ENCODE results near the gene RARA. TPM values are rescaled to one million over a fixed set of nuclear protein-coding genes. Genes with fewer than 3 reads are reported as not detected.

RARA gene
- total and polyA plus RNA-seq, 2 experiments from 2014 or later: 7.4 to 15.9 TPM

DNA sequence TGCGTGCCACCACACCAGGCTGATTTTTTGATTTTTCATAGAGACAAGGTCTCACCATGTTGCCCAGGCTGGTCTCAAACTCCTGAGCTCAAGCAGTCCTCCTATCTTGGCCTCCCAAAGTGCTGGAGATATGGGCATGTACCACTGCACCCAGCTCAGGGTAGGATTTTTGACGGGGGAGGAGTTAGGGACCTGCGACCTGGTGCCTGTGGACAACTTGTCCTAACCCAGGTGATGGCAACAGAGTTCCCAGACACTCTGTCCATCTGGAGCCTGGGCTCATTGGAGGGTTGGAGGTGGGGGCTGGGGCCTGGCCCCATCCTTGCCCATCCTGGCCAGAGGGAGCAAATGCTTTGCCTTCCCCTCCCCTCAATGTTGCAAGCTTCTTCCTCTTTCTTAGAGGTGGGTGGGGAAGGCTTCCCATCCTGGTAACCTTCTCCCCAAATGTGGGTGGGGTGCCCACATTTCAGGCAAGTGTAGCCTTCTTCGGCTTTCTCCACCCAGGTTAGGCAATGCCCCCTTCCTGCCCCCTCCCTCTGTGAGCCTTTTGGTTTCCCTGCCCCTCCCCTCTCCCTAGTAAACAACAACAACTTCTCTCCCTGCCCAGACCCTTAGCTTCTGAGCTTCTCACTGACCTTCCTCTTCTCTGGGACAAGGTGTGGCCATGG is 24.9 kb downstream of the RARA start:
- H3K4me2 ChIP-seq: no peak overlapping the region
- Mint-ChIP-seq H3K27me3 (ENCODE audit: insufficient read depth, low read depth, poor library complexity) (peaks cover 19% of the 10 kb centered on the region), H3K4me1 (peaks cover 29% of the 10 kb centered on the region), H3K4me3 (no peak overlapping the region), H3K36me3 (ENCODE audit: low read depth) (peaks cover 12% of the 10 kb centered on the region), H3K27ac (no peak overlapping the region), H3K9me3 (no peaks in the 10 kb centered on the region; the same call in 2 of the 3 replicates)
- ATAC-seq: no peak
- no peaks in the 10 kb centered on the region for H3K36me3 ChIP-seq (ENCODE audit: insufficient read depth)
- TF ChIP-seq STAT1 (IDR thresholded peaks at IDR 0.05; ENCODE audit: unreplicated experiment): no peak
- TF ChIP-seq, protein P1, sequence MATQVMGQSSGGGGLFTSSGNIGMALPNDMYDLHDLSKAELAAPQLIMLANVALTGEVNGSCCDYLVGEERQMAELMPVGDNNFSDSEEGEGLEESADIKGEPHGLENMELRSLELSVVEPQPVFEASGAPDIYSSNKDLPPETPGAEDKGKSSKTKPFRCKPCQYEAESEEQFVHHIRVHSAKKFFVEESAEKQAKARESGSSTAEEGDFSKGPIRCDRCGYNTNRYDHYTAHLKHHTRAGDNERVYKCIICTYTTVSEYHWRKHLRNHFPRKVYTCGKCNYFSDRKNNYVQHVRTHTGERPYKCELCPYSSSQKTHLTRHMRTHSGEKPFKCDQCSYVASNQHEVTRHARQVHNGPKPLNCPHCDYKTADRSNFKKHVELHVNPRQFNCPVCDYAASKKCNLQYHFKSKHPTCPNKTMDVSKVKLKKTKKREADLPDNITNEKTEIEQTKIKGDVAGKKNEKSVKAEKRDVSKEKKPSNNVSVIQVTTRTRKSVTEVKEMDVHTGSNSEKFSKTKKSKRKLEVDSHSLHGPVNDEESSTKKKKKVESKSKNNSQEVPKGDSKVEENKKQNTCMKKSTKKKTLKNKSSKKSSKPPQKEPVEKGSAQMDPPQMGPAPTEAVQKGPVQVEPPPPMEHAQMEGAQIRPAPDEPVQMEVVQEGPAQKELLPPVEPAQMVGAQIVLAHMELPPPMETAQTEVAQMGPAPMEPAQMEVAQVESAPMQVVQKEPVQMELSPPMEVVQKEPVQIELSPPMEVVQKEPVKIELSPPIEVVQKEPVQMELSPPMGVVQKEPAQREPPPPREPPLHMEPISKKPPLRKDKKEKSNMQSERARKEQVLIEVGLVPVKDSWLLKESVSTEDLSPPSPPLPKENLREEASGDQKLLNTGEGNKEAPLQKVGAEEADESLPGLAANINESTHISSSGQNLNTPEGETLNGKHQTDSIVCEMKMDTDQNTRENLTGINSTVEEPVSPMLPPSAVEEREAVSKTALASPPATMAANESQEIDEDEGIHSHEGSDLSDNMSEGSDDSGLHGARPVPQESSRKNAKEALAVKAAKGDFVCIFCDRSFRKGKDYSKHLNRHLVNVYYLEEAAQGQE (IDR thresholded peaks at IDR 0.05; ENCODE audit: unreplicated experiment): no peak
- TF ChIP-seq EZH2phosphoT487 (IDR thresholded peaks at IDR 0.05; ENCODE audit: unreplicated experiment): no peak
- TF ChIP-seq, protein P2, sequence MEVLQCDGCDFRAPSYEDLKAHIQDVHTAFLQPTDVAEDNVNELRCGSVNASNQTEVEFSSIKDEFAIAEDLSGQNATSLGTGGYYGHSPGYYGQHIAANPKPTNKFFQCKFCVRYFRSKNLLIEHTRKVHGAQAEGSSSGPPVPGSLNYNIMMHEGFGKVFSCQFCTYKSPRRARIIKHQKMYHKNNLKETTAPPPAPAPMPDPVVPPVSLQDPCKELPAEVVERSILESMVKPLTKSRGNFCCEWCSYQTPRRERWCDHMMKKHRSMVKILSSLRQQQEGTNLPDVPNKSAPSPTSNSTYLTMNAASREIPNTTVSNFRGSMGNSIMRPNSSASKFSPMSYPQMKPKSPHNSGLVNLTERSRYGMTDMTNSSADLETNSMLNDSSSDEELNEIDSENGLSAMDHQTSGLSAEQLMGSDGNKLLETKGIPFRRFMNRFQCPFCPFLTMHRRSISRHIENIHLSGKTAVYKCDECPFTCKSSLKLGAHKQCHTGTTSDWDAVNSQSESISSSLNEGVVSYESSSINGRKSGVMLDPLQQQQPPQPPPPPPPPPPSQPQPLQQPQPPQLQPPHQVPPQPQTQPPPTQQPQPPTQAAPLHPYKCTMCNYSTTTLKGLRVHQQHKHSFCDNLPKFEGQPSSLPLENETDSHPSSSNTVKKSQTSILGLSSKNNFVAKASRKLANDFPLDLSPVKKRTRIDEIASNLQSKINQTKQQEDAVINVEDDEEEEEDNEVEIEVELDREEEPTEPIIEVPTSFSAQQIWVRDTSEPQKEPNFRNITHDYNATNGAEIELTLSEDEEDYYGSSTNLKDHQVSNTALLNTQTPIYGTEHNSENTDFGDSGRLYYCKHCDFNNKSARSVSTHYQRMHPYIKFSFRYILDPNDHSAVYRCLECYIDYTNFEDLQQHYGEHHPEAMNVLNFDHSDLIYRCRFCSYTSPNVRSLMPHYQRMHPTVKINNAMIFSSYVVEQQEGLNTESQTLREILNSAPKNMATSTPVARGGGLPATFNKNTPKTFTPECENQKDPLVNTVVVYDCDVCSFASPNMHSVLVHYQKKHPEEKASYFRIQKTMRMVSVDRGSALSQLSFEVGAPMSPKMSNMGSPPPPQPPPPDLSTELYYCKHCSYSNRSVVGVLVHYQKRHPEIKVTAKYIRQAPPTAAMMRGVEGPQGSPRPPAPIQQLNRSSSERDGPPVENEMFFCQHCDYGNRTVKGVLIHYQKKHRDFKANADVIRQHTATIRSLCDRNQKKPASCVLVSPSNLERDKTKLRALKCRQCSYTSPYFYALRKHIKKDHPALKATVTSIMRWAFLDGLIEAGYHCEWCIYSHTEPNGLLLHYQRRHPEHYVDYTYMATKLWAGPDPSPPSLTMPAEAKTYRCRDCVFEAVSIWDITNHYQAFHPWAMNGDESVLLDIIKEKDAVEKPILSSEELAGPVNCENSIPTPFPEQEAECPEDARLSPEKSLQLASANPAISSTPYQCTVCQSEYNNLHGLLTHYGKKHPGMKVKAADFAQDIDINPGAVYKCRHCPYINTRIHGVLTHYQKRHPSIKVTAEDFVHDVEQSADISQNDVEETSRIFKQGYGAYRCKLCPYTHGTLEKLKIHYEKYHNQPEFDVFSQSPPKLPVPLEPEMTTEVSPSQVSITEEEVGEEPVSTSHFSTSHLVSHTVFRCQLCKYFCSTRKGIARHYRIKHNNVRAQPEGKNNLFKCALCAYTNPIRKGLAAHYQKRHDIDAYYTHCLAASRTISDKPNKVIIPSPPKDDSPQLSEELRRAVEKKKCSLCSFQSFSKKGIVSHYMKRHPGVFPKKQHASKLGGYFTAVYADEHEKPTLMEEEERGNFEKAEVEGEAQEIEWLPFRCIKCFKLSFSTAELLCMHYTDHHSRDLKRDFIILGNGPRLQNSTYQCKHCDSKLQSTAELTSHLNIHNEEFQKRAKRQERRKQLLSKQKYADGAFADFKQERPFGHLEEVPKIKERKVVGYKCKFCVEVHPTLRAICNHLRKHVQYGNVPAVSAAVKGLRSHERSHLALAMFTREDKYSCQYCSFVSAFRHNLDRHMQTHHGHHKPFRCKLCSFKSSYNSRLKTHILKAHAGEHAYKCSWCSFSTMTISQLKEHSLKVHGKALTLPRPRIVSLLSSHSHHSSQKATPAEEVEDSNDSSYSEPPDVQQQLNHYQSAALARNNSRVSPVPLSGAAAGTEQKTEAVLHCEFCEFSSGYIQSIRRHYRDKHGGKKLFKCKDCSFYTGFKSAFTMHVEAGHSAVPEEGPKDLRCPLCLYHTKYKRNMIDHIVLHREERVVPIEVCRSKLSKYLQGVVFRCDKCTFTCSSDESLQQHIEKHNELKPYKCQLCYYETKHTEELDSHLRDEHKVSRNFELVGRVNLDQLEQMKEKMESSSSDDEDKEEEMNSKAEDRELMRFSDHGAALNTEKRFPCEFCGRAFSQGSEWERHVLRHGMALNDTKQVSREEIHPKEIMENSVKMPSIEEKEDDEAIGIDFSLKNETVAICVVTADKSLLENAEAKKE (CRISPR knock-in tag; IDR thresholded peaks at IDR 0.05): no peak
- no peak for TF ChIP-seq ZNF114 (CRISPR knock-in tag; IDR thresholded peaks at IDR 0.05)
- TF ChIP-seq ZNF331 (CRISPR knock-in tag; IDR thresholded peaks at IDR 0.05; ENCODE audit: low read depth): no peak
- no peak for TF ChIP-seq JUNB (IDR thresholded peaks at IDR 0.05; ENCODE audit: unreplicated experiment)
- no peak for TF ChIP-seq EZH2 (IDR thresholded peaks at IDR 0.05; ENCODE audit: low read depth, unreplicated experiment)
- no peak for TF ChIP-seq CREB1 (CRISPR knock-in tag; IDR thresholded peaks at IDR 0.05; ENCODE audit: low read depth)
- TF ChIP-seq, protein P3, sequence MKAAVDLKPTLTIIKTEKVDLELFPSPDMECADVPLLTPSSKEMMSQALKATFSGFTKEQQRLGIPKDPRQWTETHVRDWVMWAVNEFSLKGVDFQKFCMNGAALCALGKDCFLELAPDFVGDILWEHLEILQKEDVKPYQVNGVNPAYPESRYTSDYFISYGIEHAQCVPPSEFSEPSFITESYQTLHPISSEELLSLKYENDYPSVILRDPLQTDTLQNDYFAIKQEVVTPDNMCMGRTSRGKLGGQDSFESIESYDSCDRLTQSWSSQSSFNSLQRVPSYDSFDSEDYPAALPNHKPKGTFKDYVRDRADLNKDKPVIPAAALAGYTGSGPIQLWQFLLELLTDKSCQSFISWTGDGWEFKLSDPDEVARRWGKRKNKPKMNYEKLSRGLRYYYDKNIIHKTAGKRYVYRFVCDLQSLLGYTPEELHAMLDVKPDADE (IDR thresholded peaks at IDR 0.05): no peak
- TF ChIP-seq, protein P4, sequence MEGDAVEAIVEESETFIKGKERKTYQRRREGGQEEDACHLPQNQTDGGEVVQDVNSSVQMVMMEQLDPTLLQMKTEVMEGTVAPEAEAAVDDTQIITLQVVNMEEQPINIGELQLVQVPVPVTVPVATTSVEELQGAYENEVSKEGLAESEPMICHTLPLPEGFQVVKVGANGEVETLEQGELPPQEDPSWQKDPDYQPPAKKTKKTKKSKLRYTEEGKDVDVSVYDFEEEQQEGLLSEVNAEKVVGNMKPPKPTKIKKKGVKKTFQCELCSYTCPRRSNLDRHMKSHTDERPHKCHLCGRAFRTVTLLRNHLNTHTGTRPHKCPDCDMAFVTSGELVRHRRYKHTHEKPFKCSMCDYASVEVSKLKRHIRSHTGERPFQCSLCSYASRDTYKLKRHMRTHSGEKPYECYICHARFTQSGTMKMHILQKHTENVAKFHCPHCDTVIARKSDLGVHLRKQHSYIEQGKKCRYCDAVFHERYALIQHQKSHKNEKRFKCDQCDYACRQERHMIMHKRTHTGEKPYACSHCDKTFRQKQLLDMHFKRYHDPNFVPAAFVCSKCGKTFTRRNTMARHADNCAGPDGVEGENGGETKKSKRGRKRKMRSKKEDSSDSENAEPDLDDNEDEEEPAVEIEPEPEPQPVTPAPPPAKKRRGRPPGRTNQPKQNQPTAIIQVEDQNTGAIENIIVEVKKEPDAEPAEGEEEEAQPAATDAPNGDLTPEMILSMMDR (conservative IDR thresholded peaks at IDR 0.05; ENCODE audit: low read depth in 2 of 2): no peak
- no peak for TF ChIP-seq POLR2AphosphoS5 (IDR thresholded peaks at IDR 0.05; ENCODE audit: low read depth)
- no peak for TF ChIP-seq NANOG (IDR thresholded peaks at IDR 0.05; ENCODE audit: borderline replicate concordance)
- H3K9me2 ChIP-seq (ENCODE audit: insufficient read depth): no peaks in the 10 kb centered on the region
- H4K20me1 ChIP-seq (replicated peaks; ENCODE audit: insufficient read depth): peaks cover 12% of the 10 kb centered on the region
- DNase-seq (ENCODE audit: low spot score): no peak
- H3K27me3 ChIP-seq (ENCODE audit: insufficient read depth): 0 out of 2 replicates have a peak, but pooled peaks cover 3% of the 10 kb centered on the region
- H3K4me3 ChIP-seq: no peak overlapping the region
- no peaks in the 10 kb centered on the region for H3K4me1 ChIP-seq (ENCODE audit: insufficient read depth)
- no peaks in the 10 kb centered on the region; the same call in 1 of the 2 replicates for H3K79me2 ChIP-seq (replicated peaks; ENCODE audit: insufficient read depth)
- H3F3A ChIP-seq (replicated peaks; ENCODE audit: low read depth): no peaks in the 10 kb centered on the region
- no peak overlapping the region for H3K27ac ChIP-seq (ENCODE audit: low read depth)
- H2AFZ ChIP-seq: no peak overlapping the region
